Measurements from ENCODE around the gene NAV2. TPM values are rescaled to one million over a fixed set of nuclear protein-coding genes. Genes with fewer than 3 reads are reported as not detected.

NAV2 gene
- total RNA-seq, 4 donors from 2014 or later: 9.6 to 40.0 (median 23.1) TPM

- TF ChIP-seq EP300 (IDR thresholded peaks at IDR 0.05; ENCODE audit: low read depth) (no peak), CTCF (IDR thresholded peaks at IDR 0.05) (no peak), POLR2A (IDR thresholded peaks at IDR 0.05) (no peak), POLR2AphosphoS5 (IDR thresholded peaks at IDR 0.05) (no peak)
- Histone ChIP-seq H3K36me3 (peaks cover 0 to 4% (median 0%) of the 10 kb centered on the region in 4 donors), H3K27me3 (no peaks in the 10 kb centered on the region), H3K27ac (no peak overlapping the region), H3K9me3 (no peaks in the 10 kb centered on the region), H3K4me1 (no peaks in the 10 kb centered on the region), H3K4me3 (no peak overlapping the region)
- 74 to 91% methylated on average over 3 of the region's 3 CpGs for WGBS, 2 donors (ENCODE audit: low coverage in 1 of 2)
- no peak for DNase-seq
- in situ Hi-C loops (cut with MboI; ENCODE audit: low pct_ligation_motif_present in 1 of 4, low pct_unique_long_range_greater_than_20kb in 1 of 4, low sequenced_read_pairs in 3 of 4) (no loop called here), intact Hi-C loops (cut with DNase I; ENCODE audit: low total_unique reads) (no loop called here)
These were observed 347.5 kb downstream of the NAV2 start for GRCh38 chr11:20060181-20060580.

- 71 to 73% methylated on average over 7 of the region's 7 CpGs for WGBS, 2 donors (ENCODE audit: low coverage in 1 of 2)
- Histone ChIP-seq H3K27me3 (no peaks in the 10 kb centered on the region), H3K36me3 (peaks cover 0 to 4% (median 0%) of the 10 kb centered on the region in 4 donors), H3K27ac (no peak overlapping the region), H3K4me3 (no peak overlapping the region), H3K4me1 (no peaks in the 10 kb centered on the region), H3K9me3 (no peaks in the 10 kb centered on the region)
- TF ChIP-seq EP300 (IDR thresholded peaks at IDR 0.05; ENCODE audit: low read depth) (no peak), POLR2AphosphoS5 (IDR thresholded peaks at IDR 0.05) (no peak), POLR2A (IDR thresholded peaks at IDR 0.05) (no peak), CTCF (IDR thresholded peaks at IDR 0.05) (no peak)
- intact Hi-C loops (cut with DNase I; ENCODE audit: low total_unique reads): no loop called here
- no peak for DNase-seq
- in situ Hi-C loops (cut with MboI; ENCODE audit: low pct_ligation_motif_present in 1 of 4, low pct_unique_long_range_greater_than_20kb in 1 of 4, low sequenced_read_pairs in 3 of 4): no loop called here
These were observed 348.1 kb downstream of the NAV2 start for GRCh38 chr11:20060647-20061205.

GRCh38 chr11:20061776-20062175 is 349.1 kb downstream of the NAV2 start:
- peaks cover 0 to 4% (median 0%) of the 10 kb centered on the region in 4 donors for H3K36me3 ChIP-seq
- no peak overlapping the region for H3K4me3 ChIP-seq
- H3K27ac ChIP-seq: no peak overlapping the region
- H3K9me3 ChIP-seq: no peaks in the 10 kb centered on the region
- in situ Hi-C loops (cut with MboI; ENCODE audit: low pct_ligation_motif_present in 1 of 4, low pct_unique_long_range_greater_than_20kb in 1 of 4, low sequenced_read_pairs in 3 of 4): no loop called here
- TF ChIP-seq POLR2AphosphoS5 (IDR thresholded peaks at IDR 0.05) (no peak), POLR2A (IDR thresholded peaks at IDR 0.05) (no peak), CTCF (IDR thresholded peaks at IDR 0.05) (no peak), EP300 (IDR thresholded peaks at IDR 0.05; ENCODE audit: low read depth) (no peak)
- no peaks in the 10 kb centered on the region for H3K27me3 ChIP-seq
- DNase-seq: no peak
- WGBS, 2 donors (ENCODE audit: low coverage in 1 of 2): 91% methylated on average over 4 to 5 of the region's 5 CpGs
- intact Hi-C loops (cut with DNase I; ENCODE audit: low total_unique reads): no loop called here
- no peaks in the 10 kb centered on the region for H3K4me1 ChIP-seq

- intact Hi-C loops (cut with DNase I; ENCODE audit: low total_unique reads) (no loop called here), in situ Hi-C loops (cut with MboI; ENCODE audit: low pct_ligation_motif_present in 1 of 4, low pct_unique_long_range_greater_than_20kb in 1 of 4, low sequenced_read_pairs in 3 of 4) (no loop called here)
- H3K9me3 ChIP-seq: no peaks in the 10 kb centered on the region
- H3K27me3 ChIP-seq: no peaks in the 10 kb centered on the region
- no peak overlapping the region for H3K27ac ChIP-seq
- TF ChIP-seq POLR2A (IDR thresholded peaks at IDR 0.05) (no peak), CTCF (IDR thresholded peaks at IDR 0.05) (no peak), POLR2AphosphoS5 (IDR thresholded peaks at IDR 0.05) (no peak), EP300 (IDR thresholded peaks at IDR 0.05; ENCODE audit: low read depth) (no peak)
- 77 to 80% methylated on average over 2 of the region's 2 CpGs for WGBS, 2 donors (ENCODE audit: low coverage in 1 of 2)
- no peaks in the 10 kb centered on the region for H3K36me3 ChIP-seq
- H3K4me1 ChIP-seq: no peaks in the 10 kb centered on the region
- no peak overlapping the region for H3K4me3 ChIP-seq
- no peak for DNase-seq
These were observed 352.3 kb downstream of the NAV2 start for GRCh38 chr11:20064961-20065405.

Data from transverse colon (tissue), 4 donors.